Suprapubic skin (tissue), 4 donors: Measurements from ENCODE around the gene PHF12. TPM values are rescaled to one million over a fixed set of nuclear protein-coding genes. Genes with fewer than 3 reads are reported as not detected.
"Not testable (repeated sequence)": the region's sequence is repeated elsewhere in the genome, so short reads cannot be mapped to it uniquely, and the experiment has no call there.

Experiments
- DNase-seq, 2 donors: peaks; one replicate each; pipeline ENCODE4 v3.0.0-alpha.2; 2019; ENCODE audit warnings: low spot score in 2 of 2
- H3K27ac ChIP-seq: fragments of 200-600 bp; sonication (generic); one replicate; pipeline ENCODE4 v1.5.1; 2019
- H3K27me3 ChIP-seq: fragments of 200-600 bp; sonication (generic); one replicate; pipeline ENCODE4 v1.5.1; 2019
- H3K36me3 ChIP-seq: fragments of 200-600 bp; sonication (generic); one replicate; pipeline ENCODE4 v1.5.1; 2019
- H3K4me1 ChIP-seq: fragments of 200-600 bp; sonication (generic); one replicate; pipeline ENCODE4 v1.5.1; 2019
- H3K4me3 ChIP-seq: fragments of 200-600 bp; sonication (generic); one replicate; pipeline ENCODE4 v1.5.1; 2019; ENCODE audit warnings: mild to moderate bottlenecking
- H3K9me3 ChIP-seq: fragments of 200-600 bp; sonication (generic); one replicate; pipeline ENCODE4 v1.5.1; 2019
- CTCF ChIP-seq, 2 donors: fragments of 200-600 bp in 1 of 2; fragments of 450-650 bp in 1 of 2; sonication (generic) in 1 of 2; IDR thresholded peaks; one replicate each; pipeline ENCODE4 v1.5.1; 2016 to 2019; ENCODE audit warnings: antibody characterized with exemption in 2 of 2, mild to moderate bottlenecking in 1 of 2, moderate library complexity in 1 of 2
- EP300 ChIP-seq: sonication (generic); formaldehyde crosslinking; IDR thresholded peaks from one replicate; pipeline ENCODE4 v1.6.1; 2017; ENCODE audit warnings: antibody characterized with exemption
- POLR2A ChIP-seq, 2 donors: fragments of 450-650 bp; IDR thresholded peaks; one replicate each; pipeline ENCODE4 v1.6.1; 2017; ENCODE audit warnings: antibody characterized with exemption in 2 of 2, mild to moderate bottlenecking in 2 of 2, moderate library complexity in 2 of 2
- POLR2AphosphoS5 ChIP-seq, 3 donors: sonication (generic); formaldehyde crosslinking; IDR thresholded peaks; one replicate each; pipeline ENCODE4 v1.6.1; 2017; ENCODE audit warnings: antibody characterized with exemption in 3 of 3
- WGBS: methylation state at CpG from one replicate; pipeline ENCODE4 v1.1.5; 2018; 5-methylcytosine and 5-hydroxymethylcytosine counted together
- total RNA-seq, 4 donors: library from RNA; depleted of rRNA; stranded (reverse); fragments of >200 nt; gene quantifications; one replicate each; pipeline ENCODE4 v1.1.0, GENCODE V29; 2016

Gene PHF12
- total RNA-seq, 4 donors from 2014 or later, result 24.4 to 80.9 (median 35.4) TPM

- WGBS, result 21% methylated on average over 6 of the region's 6 CpGs
- H3K27me3 ChIP-seq, result no peaks in the 10 kb centered on the region
- DNase-seq, result no peak
- H3K4me1 ChIP-seq, result peaks cover 35% of the 10 kb centered on the region
- peaks cover 76% of the 10 kb centered on the region for H3K36me3 ChIP-seq
- no peak overlapping the region for H3K4me3 ChIP-seq
- no peak for TF ChIP-seq POLR2A (IDR thresholded peaks at IDR 0.05)
- no peak for TF ChIP-seq CTCF (IDR thresholded peaks at IDR 0.05)
- no peak for TF ChIP-seq POLR2AphosphoS5 (IDR thresholded peaks at IDR 0.05)
- TF ChIP-seq EP300, result no peak
- H3K9me3 ChIP-seq, result no peaks in the 10 kb centered on the region
- peak overlapping the region; percentile 72 for H3K27ac ChIP-seq
Observed at GRCh38 chr17:28908640-28909167, 42.6 kb downstream of the PHF12 start.

GRCh38 chr17:28907709-28908475 is 43.4 kb downstream of the PHF12 start:
- TF ChIP-seq CTCF (IDR thresholded peaks at IDR 0.05) (no peak), POLR2A (IDR thresholded peaks at IDR 0.05) (no peak), POLR2AphosphoS5 (IDR thresholded peaks at IDR 0.05) (no peak), EP300 (no peak)
- Histone ChIP-seq H3K4me1 (peaks cover 42% of the 10 kb centered on the region), H3K27me3 (no peaks in the 10 kb centered on the region), H3K36me3 (peaks cover 68% of the 10 kb centered on the region), H3K4me3 (no peak overlapping the region), H3K9me3 (no peaks in the 10 kb centered on the region), H3K27ac (peak overlapping the region; percentile 72)
- 71% methylated on average over 3 of the region's 3 CpGs for WGBS
- DNase-seq, result no peak

- WGBS, result 54% methylated on average over 7 of the region's 7 CpGs
Observed at GRCh38 chr17:28906706-28907438, 44.4 kb downstream of the PHF12 start.

GRCh38 chr17:28906276-28906675 is 45.0 kb downstream of the PHF12 start:
- Histone ChIP-seq H3K36me3 (peaks cover 52% of the 10 kb centered on the region), H3K9me3 (no peaks in the 10 kb centered on the region), H3K4me1 (peaks cover 56% of the 10 kb centered on the region), H3K27me3 (no peaks in the 10 kb centered on the region), H3K4me3 (no peak overlapping the region), H3K27ac (no peak overlapping the region)
- TF ChIP-seq POLR2AphosphoS5 (IDR thresholded peaks at IDR 0.05), result no peak
- TF ChIP-seq CTCF (IDR thresholded peaks at IDR 0.05), result no peak
- no peak for TF ChIP-seq EP300
- no peak for TF ChIP-seq POLR2A (IDR thresholded peaks at IDR 0.05)
- DNase-seq, result no peak
- 78% methylated on average over 8 of the region's 9 CpGs for WGBS

More at GRCh38 chr17:28906706-28907438, 44.4 kb downstream of the PHF12 start:
- Histone ChIP-seq H3K4me1 (peaks cover 50% of the 10 kb centered on the region), H3K9me3 (no peaks in the 10 kb centered on the region), H3K36me3 (peaks cover 58% of the 10 kb centered on the region), H3K4me3 (no peak overlapping the region), H3K27ac (no peak overlapping the region), H3K27me3 (no peaks in the 10 kb centered on the region)
- no peak for DNase-seq
- TF ChIP-seq EP300 (no peak), CTCF (IDR thresholded peaks at IDR 0.05) (no peak), POLR2A (IDR thresholded peaks at IDR 0.05) (no peak), POLR2AphosphoS5 (IDR thresholded peaks at IDR 0.05) (no peak)

GRCh38 chr17:28904800-28905199 is 46.5 kb downstream of the PHF12 start:
- peaks cover 60% of the 10 kb centered on the region for H3K4me1 ChIP-seq
- H3K9me3 ChIP-seq, result no peaks in the 10 kb centered on the region
- H3K4me3 ChIP-seq, result no peak overlapping the region

GRCh38 chr17:28903546-28903841 is 47.8 kb downstream of the PHF12 start:
- not testable (repeated sequence) for H3K27me3 ChIP-seq, H3K9me3 ChIP-seq, DNase-seq
- Histone ChIP-seq H3K4me1 (peaks cover 59% of the 10 kb centered on the region), H3K27ac (peak overlapping the region; percentile 89), H3K4me3 (peak overlapping the region; percentile 86), H3K36me3 (peaks cover 26% of the 10 kb centered on the region)
- WGBS, result 56% methylated on average over 5 of the region's 5 CpGs

More at GRCh38 chr17:28904800-28905199, 46.5 kb downstream of the PHF12 start:
- TF ChIP-seq POLR2AphosphoS5 (IDR thresholded peaks at IDR 0.05) (no peak), EP300 (no peak)
- peaks cover 37% of the 10 kb centered on the region for H3K36me3 ChIP-seq
- no peak overlapping the region for H3K27ac ChIP-seq
- H3K27me3 ChIP-seq, result no peaks in the 10 kb centered on the region
- 28% methylated on average over 4 of the region's 4 CpGs for WGBS
- no peak for DNase-seq
